GM19395 (cell line): ENCODE data around the gene ANLN.
"Not testable (repeated sequence)": the region's sequence is repeated elsewhere in the genome, so short reads cannot be mapped to it uniquely, and the experiment has no call there.

Experiments
- ATAC-seq: cut with Tn5 transposase; IDR thresholded peaks from one replicate; pipeline ENCODE4 v1.9.1; 2021; ENCODE audit warnings: mild to moderate bottlenecking, moderate library complexity; ENCODE audit not compliant: unreplicated experiment

Gene ANLN

GRCh38 chr7:36389371-36390198, at the start of gene ANLN:
ANLN (plus strand) TSS chr7:36389862; CDS start chr7:36390027, 165 bp downstream.
- ATAC-seq: peak; percentile 75

GRCh38 chr7:36343548-36343947, 46.1 kb upstream of the ANLN start:
- ATAC-seq: no peak

- no peak for ATAC-seq
These were observed 45.0 kb upstream of the ANLN start for GRCh38 chr7:36344622-36345021.

- ATAC-seq: no peak
These were observed 43.3 kb upstream of the ANLN start for GRCh38 chr7:36346260-36346831.

GRCh38 chr7:36348256-36348655, 41.4 kb upstream of the ANLN start:
- ATAC-seq: no peak

- ATAC-seq: no peak
These were observed 40.9 kb upstream of the ANLN start for GRCh38 chr7:36348771-36349170.

- no peak for ATAC-seq
These were observed 40.0 kb upstream of the ANLN start for GRCh38 chr7:36349626-36350025.

GRCh38 chr7:36355490-36355889, 34.2 kb upstream of the ANLN start:
- ATAC-seq: no peak

- ATAC-seq: no peak
These were observed 32.6 kb upstream of the ANLN start for GRCh38 chr7:36357054-36357453.

GRCh38 chr7:36358589-36358988, 31.1 kb upstream of the ANLN start:
- ATAC-seq: no peak

- ATAC-seq: no peak
These were observed 29.4 kb upstream of the ANLN start for GRCh38 chr7:36360244-36360643.

GRCh38 chr7:36361227-36361626, 28.4 kb upstream of the ANLN start:
- no peak for ATAC-seq

GRCh38 chr7:36363515-36363914, 26.1 kb upstream of the ANLN start:
- ATAC-seq: no peak

GRCh38 chr7:36366005-36366717, 23.5 kb upstream of the ANLN start:
- ATAC-seq: no peak

GRCh38 chr7:36366718-36367560, 22.7 kb upstream of the ANLN start:
- peak; percentile 98 for ATAC-seq

- ATAC-seq: no peak
These were observed 22.0 kb upstream of the ANLN start for GRCh38 chr7:36367561-36368077.

- no peak for ATAC-seq
These were observed 21.2 kb upstream of the ANLN start for GRCh38 chr7:36368496-36368895.

- no peak for ATAC-seq
These were observed 20.5 kb upstream of the ANLN start for GRCh38 chr7:36369171-36369570.

GRCh38 chr7:36370046-36370445, 19.6 kb upstream of the ANLN start:
- no peak for ATAC-seq

- ATAC-seq: no peak
These were observed 17.5 kb upstream of the ANLN start for GRCh38 chr7:36372156-36372555.

- not testable (repeated sequence) for ATAC-seq
These were observed 11.1 kb upstream of the ANLN start for GRCh38 chr7:36378555-36378954.
